HepG2 (cell line): Measurements from ENCODE around the gene INO80. TPM values are rescaled to one million over a fixed set of nuclear protein-coding genes. Genes with fewer than 3 reads are reported as not detected.

Source experiments
- AGO2 ChIP-seq: fragments of 200-400 bp; formaldehyde crosslinking; optimal IDR thresholded peaks from 2 replicates; pipeline ENCODE3; 2017; ENCODE audit warnings: mild to moderate bottlenecking, low read depth, low read length, moderate library complexity
- ARID5B ChIP-seq: IDR thresholded peaks from 2 replicates; pipeline ENCODE4 v1.4.0; 2020; ENCODE audit warnings: mild to moderate bottlenecking, missing genetic modification reagents
- CREBL2 ChIP-seq: sonication (generic); formaldehyde crosslinking; IDR thresholded peaks from 2 replicates; pipeline ENCODE4 v1.8.1; 2023; ENCODE audit warnings: missing genetic modification reagents, mild to moderate bottlenecking, borderline replicate concordance
- EP300 ChIP-seq, 3 experiments: sonication (generic) in 1 of 3; formaldehyde crosslinking in 1 of 3; IDR thresholded peaks; 2 replicates each; pipeline versions ENCODE4 v1.5.1 to v1.6.1; 2011 to 2020; ENCODE audit warnings: low read depth in 2 of 3, low read length in 2 of 3, borderline replicate concordance in 1 of 3, improper control_type of control experiment in 1 of 3, mild to moderate bottlenecking in 1 of 3, missing genetic modification reagents in 1 of 3, moderate library complexity in 1 of 3
- FOXA3 ChIP-seq: IDR thresholded peaks from 2 replicates; pipeline ENCODE4 v1.6.1; 2016; ENCODE audit warnings: missing genetic modification reagents, missing compliant biosample characterization
- FOXC1 ChIP-seq: sonication (generic); formaldehyde crosslinking; IDR thresholded peaks from 2 replicates; pipeline ENCODE4 v1.8.0; 2022; ENCODE audit warnings: mild to moderate bottlenecking, missing genetic modification reagents, borderline replicate concordance
- FOXP4 ChIP-seq: sonication (generic); formaldehyde crosslinking; IDR thresholded peaks from 2 replicates; pipeline ENCODE4 v1.4.0; 2020; ENCODE audit warnings: missing genetic modification reagents
- HDAC1 ChIP-seq: sonication (generic); formaldehyde crosslinking; IDR thresholded peaks from 2 replicates; pipeline ENCODE4 v1.5.1; 2020; ENCODE audit warnings: mild to moderate bottlenecking, missing genetic modification reagents
- LCORL ChIP-seq, 2 experiments: fragments of 450-650 bp in 1 of 2; sonication (generic) in 1 of 2; formaldehyde crosslinking in 1 of 2; IDR thresholded peaks; 2 replicates each; pipeline versions ENCODE4 v1.5.0 to v1.6.1; 2017 to 2020; ENCODE audit warnings: antibody characterized with exemption in 1 of 2, missing genetic modification reagents in 1 of 2
- MIXL1 ChIP-seq: IDR thresholded peaks from 2 replicates; pipeline ENCODE4 v1.6.1; 2016
- MTF2 ChIP-seq: sonication (generic); formaldehyde crosslinking; IDR thresholded peaks from 2 replicates; pipeline ENCODE4 v1.5.0; 2020; ENCODE audit warnings: missing genetic modification reagents, borderline replicate concordance
- NFRKB ChIP-seq: fragments of 450-650 bp; IDR thresholded peaks from 2 replicates; pipeline ENCODE4 v1.6.1; 2017
- NR2F6 ChIP-seq, 2 experiments: IDR thresholded peaks; 2 replicates each; pipeline ENCODE4 v1.6.1; 2016; ENCODE audit warnings: antibody characterized with exemption in 1 of 2, mild to moderate bottlenecking in 1 of 2
- PATZ1 ChIP-seq: sonication (generic); formaldehyde crosslinking; IDR thresholded peaks from 2 replicates; pipeline ENCODE4 v1.4.0; 2020; ENCODE audit warnings: missing genetic modification reagents
- SP5 ChIP-seq: IDR thresholded peaks from 2 replicates; pipeline ENCODE4 v1.6.1; 2016; ENCODE audit warnings: low read depth, borderline replicate concordance
- ZNF350 ChIP-seq: sonication (generic); formaldehyde crosslinking; IDR thresholded peaks from 2 replicates; pipeline ENCODE4 v1.4.0; 2020; ENCODE audit warnings: mild to moderate bottlenecking, low read depth, missing genetic modification reagents, borderline replicate concordance
- ZUFSP ChIP-seq: sonication (generic); formaldehyde crosslinking; IDR thresholded peaks from 2 replicates; pipeline ENCODE4 v1.9.0; 2021; ENCODE audit warnings: missing genetic modification reagents, mild to moderate bottlenecking, borderline replicate concordance
- polyA plus RNA-seq, 8 experiments: library from polyadenylated mRNA; depleted of rRNA in 3 of 8; stranded (reverse) in 7 of 8; unstranded in 1 of 8; fragments of >200 nt; fragmentation: Illumina TruSeq in 4 of 8; extraction: Trizol in 4 of 8; gene quantifications; 2 replicates each; pipeline versions ENCODE4 v1.2.1 to v1.2.3, GENCODE V29; 2011 to 2016; ENCODE audit warnings: low read depth in 4 of 8, missing spikeins in 1 of 8, mixed read lengths in 1 of 8; ENCODE audit not compliant: insufficient read depth in 1 of 8
- total RNA-seq, 5 experiments: library from RNA; depleted of rRNA; stranded (reverse); fragments of >200 nt; fragmentation: Illumina TruSeq; extraction: Trizol; gene quantifications; 2 replicates each; pipeline ENCODE4 v1.2.3, GENCODE V29; 2016; ENCODE audit warnings: low read depth in 1 of 5

INO80 gene
- total and polyA plus RNA-seq, 2 of the 13 experiments (the other 11 are each of a cell fraction or from before 2014, with no cell fraction given): 3.6 to 14.8 TPM

- peak; percentile 39; the same call in 1 of the 2 replicates for TF ChIP-seq ARID5B (CRISPR knock-in tag)
- 0 out of 2 replicates have a peak, but pooled peaks have one; percentile 13 for TF ChIP-seq MTF2 (CRISPR knock-in tag)
- no peak for TF ChIP-seq LCORL (IDR thresholded peaks at IDR 0.05)
- peak; percentile 87 for TF ChIP-seq LCORL (CRISPR knock-in tag; IDR thresholded peaks at IDR 0.05)
- no peak for TF ChIP-seq ZUFSP (CRISPR knock-in tag)
- TF ChIP-seq FOXC1 (CRISPR knock-in tag): no peak
- TF ChIP-seq NR2F6 (IDR thresholded peaks at IDR 0.05): 0 out of 2 replicates have a peak, but pooled peaks have one; percentile 16
- TF ChIP-seq NR2F6 (CRISPR knock-in tag; IDR thresholded peaks at IDR 0.05): peak; percentile 24; the same call in 1 of the 2 replicates
- peak; percentile 47; the same call in 1 of the 2 replicates for TF ChIP-seq FOXA3
- TF ChIP-seq AGO2: no peak
- peak; percentile 77; the same call in 1 of the 2 replicates for TF ChIP-seq PATZ1
- TF ChIP-seq CREBL2: no peak
- TF ChIP-seq ZNF350 (CRISPR knock-in tag): peak; percentile 16; the same call in 1 of the 2 replicates
- 0 out of 4 replicates have a peak, but pooled peaks of 1 of the 2 experiments have one; percentile 17 for TF ChIP-seq EP300 (IDR thresholded peaks at IDR 0.05; ENCODE audit: low read depth in 2 of 2, low read length in 2 of 2)
- no peak for TF ChIP-seq EP300 (CRISPR knock-in tag; IDR thresholded peaks at IDR 0.05; ENCODE audit: borderline replicate concordance)
- peak; percentile 42; the same call in 1 of the 2 replicates for TF ChIP-seq HDAC1 (CRISPR knock-in tag)
- peak; percentile 22; the same call in 1 of the 2 replicates for TF ChIP-seq MIXL1 (CRISPR knock-in tag)
- TF ChIP-seq SP5 (CRISPR knock-in tag): peak; percentile 34; the same call in 1 of the 2 replicates
- TF ChIP-seq NFRKB: no peak
- peak; percentile 29; the same call in 1 of the 2 replicates for TF ChIP-seq FOXP4 (CRISPR knock-in tag)
Observed at GRCh38 chr15:40932649-40933516, 183.2 kb downstream of the INO80 start (continued).
